Spinal cord (tissue), 10 donors: ENCODE data around the gene AFF3. TPM values are rescaled to one million over a fixed set of nuclear protein-coding genes. Genes with fewer than 3 reads are reported as not detected.

Experiments
- DNase-seq, 6 donors: peaks; one replicate each; pipeline versions ENCODE4 v3.0.0 to v3.0.0-alpha.2; 2013 to 2015; ENCODE audit warnings: low spot score in 6 of 6, low read depth in 4 of 6
- H3K27ac ChIP-seq: one replicate; pipeline ENCODE4 v1.5.1; 2013; ENCODE audit warnings: low read depth, low read length, control low read depth
- H3K27me3 ChIP-seq: one replicate; pipeline ENCODE4 v1.6.1; 2013; ENCODE audit warnings: low read length; ENCODE audit not compliant: control insufficient read depth, insufficient read depth
- H3K36me3 ChIP-seq: one replicate; pipeline ENCODE4 v1.6.1; 2013; ENCODE audit warnings: low read length; ENCODE audit not compliant: control insufficient read depth, insufficient read depth
- H3K4me1 ChIP-seq: one replicate; pipeline ENCODE4 v1.6.1; 2013; ENCODE audit warnings: low read length; ENCODE audit not compliant: control insufficient read depth, insufficient read depth
- H3K4me3 ChIP-seq: one replicate; pipeline ENCODE4 v1.5.1; 2013; ENCODE audit warnings: low read depth, low read length, control low read depth
- H3K9me3 ChIP-seq: one replicate; pipeline ENCODE4 v1.6.1; 2013; ENCODE audit warnings: low read length; ENCODE audit not compliant: control insufficient read depth, insufficient read depth
- WGBS: methylation state at CpG from one replicate; pipeline ENCODE4 v1.1.5; 2013; ENCODE audit warnings: missing lambda C conversion rate; ENCODE audit not compliant: insufficient coverage; 5-methylcytosine and 5-hydroxymethylcytosine counted together
- polyA plus RNA-seq, 2 donors: library from polyadenylated mRNA; unstranded; fragments of 120-200 nt; gene quantifications; one replicate each; pipeline ENCODE4 v1.2.1, GENCODE V29; 2013; ENCODE audit not compliant: insufficient read length in 2 of 2
- total RNA-seq, 2 donors: library from RNA; depleted of rRNA in 1 of 2; stranded (reverse); fragments of 120-200 nt in 1 of 2; fragments of >200 nt in 1 of 2; gene quantifications; one replicate each; pipeline versions ENCODE4 v1.2.3 to v1.2.4, GENCODE V29; 2013 to 2014
- donor health status: healthy.

Gene AFF3
- total and polyA plus RNA-seq, 4 donors = 31.5 to 44.6 (median 42.4) TPM

DNA sequence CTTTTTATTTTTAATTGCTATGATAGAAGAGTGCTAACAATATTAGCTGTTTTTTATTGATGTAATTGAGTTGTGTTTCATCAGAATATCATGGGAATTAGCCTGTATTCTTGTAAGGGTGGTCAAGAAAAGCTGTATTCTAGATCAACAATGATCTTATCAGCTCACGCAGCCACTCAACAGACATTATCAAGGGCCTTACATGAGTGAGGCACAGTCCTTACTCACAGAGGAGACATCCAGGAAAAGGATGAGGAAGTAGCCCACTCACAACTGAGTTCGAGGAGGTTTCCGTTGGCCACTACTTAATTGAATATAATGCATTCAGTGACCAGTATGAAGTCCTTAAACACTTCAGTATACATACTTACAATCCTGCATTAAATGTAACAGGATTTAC lies 152.5 kb downstream of the AFF3 start:
- Histone ChIP-seq H3K36me3 (no peaks in the 10 kb centered on the region), H3K4me1 (no peaks in the 10 kb centered on the region), H3K27me3 (no peaks in the 10 kb centered on the region), H3K4me3 (no peak overlapping the region), H3K27ac (no peak overlapping the region), H3K9me3 (no peaks in the 10 kb centered on the region)
- no CpG with 5 or more reads among the region's 3 CpGs for WGBS
- no peak for DNase-seq

DNA sequence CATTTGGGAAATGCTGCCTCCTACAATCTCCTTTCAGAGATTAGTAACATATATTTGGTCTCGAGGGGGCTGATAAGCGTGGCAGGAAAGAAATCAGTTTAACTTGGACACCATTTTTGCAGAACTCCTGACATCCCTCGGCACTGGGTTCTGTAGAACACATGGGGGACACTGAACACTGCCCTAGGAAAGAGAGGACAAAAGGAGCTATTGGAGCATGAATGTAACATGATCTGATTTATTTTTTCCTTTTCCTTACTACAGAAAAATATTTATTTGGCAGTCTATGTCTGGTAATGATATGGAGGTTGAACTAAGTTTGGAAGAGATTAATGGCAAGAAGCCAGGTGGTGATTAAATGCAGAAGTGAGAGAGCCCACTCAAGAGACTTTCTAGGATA lies 153.8 kb downstream of the AFF3 start:
- WGBS = 69% methylated on average over 2 of the region's 3 CpGs
- no peak for DNase-seq
- no peaks in the 10 kb centered on the region for H3K36me3 ChIP-seq
- no peak overlapping the region for H3K4me3 ChIP-seq
- no peaks in the 10 kb centered on the region for H3K27me3 ChIP-seq
- no peak overlapping the region for H3K27ac ChIP-seq
- no peaks in the 10 kb centered on the region for H3K9me3 ChIP-seq
- no peaks in the 10 kb centered on the region for H3K4me1 ChIP-seq

DNA sequence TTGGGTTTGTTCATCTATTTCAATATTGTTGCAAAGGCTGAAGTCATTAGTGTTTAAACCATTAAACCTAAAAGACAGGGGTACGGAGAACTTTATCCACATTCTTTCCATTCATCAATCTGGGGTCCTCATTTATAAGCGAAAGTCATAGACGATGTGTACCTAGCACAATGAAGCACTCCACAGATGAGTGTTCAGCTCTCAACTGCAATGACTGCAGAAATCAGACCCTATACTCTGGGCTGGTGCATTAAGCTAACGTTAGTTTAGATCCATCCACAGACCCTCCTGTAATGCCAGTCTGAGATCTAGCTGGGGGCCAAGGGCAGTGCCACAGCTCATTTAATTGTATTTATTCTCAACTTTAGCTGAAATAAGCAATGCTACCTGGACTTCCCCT lies 155.2 kb downstream of the AFF3 start:
- 56% methylated on average over 4 of the region's 4 CpGs for WGBS

DNA sequence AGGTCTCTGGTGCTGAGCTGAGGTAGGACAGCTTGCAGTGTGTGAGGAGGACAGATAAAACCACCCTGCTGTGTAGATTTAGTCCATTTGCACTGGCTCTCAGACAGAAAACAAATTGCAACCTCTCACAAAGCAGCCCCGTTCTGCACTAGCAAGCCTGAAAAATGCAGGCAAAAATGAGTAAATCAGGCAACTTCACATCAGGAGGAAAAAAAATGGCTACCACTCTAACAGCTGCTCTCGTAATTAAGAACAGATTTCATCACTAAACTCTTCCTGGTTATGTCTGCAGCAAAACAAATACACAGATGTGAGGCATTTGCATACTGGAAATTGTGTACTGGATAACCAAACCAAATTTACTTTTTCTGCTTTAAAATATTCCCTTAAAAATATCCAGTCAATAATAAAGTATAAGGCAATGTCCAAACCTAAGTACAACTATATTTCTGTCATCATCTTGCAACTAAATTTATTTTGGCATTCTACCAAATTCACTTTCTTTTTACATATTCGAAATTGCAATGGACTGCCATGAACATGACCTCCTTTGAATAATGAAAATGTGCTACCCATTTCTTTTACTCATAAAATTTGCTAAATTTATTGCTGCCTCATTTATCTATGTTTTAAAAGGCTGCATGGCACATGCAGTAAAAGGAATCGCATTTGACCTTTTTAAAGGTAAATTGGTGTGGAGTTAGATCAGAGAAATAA lies 157.4 kb downstream of the AFF3 start:
- Histone ChIP-seq H3K4me3 (no peak overlapping the region), H3K27ac (no peak overlapping the region), H3K9me3 (no peaks in the 10 kb centered on the region), H3K36me3 (no peaks in the 10 kb centered on the region), H3K4me1 (no peaks in the 10 kb centered on the region), H3K27me3 (no peaks in the 10 kb centered on the region)
- DNase-seq = peak in 5 of 6 donors; percentile 26 to 95 (median 39)
- 30% methylated on average over 2 of the region's 4 CpGs for WGBS

More for the DNA sequence above, 155.2 kb downstream of the AFF3 start:
- H3K4me1 ChIP-seq = no peaks in the 10 kb centered on the region
- H3K9me3 ChIP-seq = no peaks in the 10 kb centered on the region
- no peak overlapping the region for H3K4me3 ChIP-seq
- DNase-seq = no peak
- H3K27me3 ChIP-seq = no peaks in the 10 kb centered on the region
- no peaks in the 10 kb centered on the region for H3K36me3 ChIP-seq
- H3K27ac ChIP-seq = no peak overlapping the region

DNA sequence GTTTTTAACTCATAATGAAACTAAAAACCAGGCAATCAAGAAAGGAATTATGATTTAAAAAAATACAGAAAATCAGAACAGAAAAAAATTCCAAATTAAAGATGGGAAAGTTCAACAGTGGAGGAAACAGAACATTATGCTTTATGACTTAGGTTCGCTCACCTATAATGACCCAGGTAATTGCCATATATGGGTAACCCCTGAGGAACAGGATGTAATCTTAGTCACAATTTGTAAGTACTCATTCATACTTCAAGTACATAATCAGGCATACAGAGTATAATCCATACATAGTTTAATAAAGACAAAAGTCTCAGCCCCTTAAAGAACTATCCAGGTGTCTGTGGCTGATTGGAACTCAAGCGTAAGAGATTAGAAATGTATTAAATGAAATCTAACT lies 159.6 kb downstream of the AFF3 start:
- no peak overlapping the region for H3K4me3 ChIP-seq
- WGBS = no CpG with 5 or more reads among the region's 2 CpGs
- H3K27me3 ChIP-seq = no peaks in the 10 kb centered on the region
- no peaks in the 10 kb centered on the region for H3K9me3 ChIP-seq
- H3K27ac ChIP-seq = no peak overlapping the region
- no peak for DNase-seq
- H3K4me1 ChIP-seq = no peaks in the 10 kb centered on the region
- no peaks in the 10 kb centered on the region for H3K36me3 ChIP-seq

DNA sequence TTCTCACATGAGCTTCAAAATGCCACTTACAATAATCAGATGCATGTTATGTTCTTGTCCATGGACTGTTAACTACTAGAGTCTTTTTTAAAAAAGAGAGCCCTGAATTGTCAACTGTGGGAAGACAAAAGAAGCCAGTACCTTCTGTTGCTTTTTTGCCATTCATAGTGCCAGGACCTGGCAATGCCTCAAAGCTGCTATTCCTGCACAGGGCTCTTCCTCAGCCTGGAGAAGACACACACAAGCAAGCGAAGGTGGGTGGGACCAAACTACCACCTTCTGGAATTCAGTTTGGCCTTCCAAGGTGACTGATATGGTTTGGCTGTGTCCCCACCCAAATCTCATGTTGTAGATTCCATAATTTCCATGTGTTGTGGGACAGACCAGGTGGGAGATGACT lies 160.6 kb downstream of the AFF3 start:
- Histone ChIP-seq H3K36me3 (no peaks in the 10 kb centered on the region), H3K4me3 (no peak overlapping the region), H3K9me3 (no peaks in the 10 kb centered on the region), H3K4me1 (no peaks in the 10 kb centered on the region), H3K27me3 (no peaks in the 10 kb centered on the region), H3K27ac (no peak overlapping the region)
- WGBS = no CpG with 5 or more reads among the region's 1 CpG
- DNase-seq = no peak

DNA sequence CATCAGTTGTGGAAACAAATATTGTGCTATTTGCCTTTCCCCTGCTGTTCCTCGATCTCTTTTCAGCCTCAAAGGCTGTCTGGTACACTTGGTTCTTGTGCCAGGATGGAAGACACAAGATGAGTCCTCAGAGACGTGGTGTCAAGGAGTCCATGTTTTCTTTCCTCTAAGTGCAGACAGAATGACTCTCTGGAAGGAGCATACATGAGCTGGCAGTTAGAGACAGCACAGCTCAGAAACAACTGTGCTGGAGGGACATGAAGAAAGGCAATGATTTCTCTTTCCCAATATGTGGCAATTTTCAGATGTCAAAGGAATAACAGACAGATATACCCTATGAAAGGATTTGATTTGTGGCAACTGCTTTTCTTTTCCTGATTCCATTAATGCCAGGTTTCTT lies 162.2 kb downstream of the AFF3 start:
- DNase-seq = peak in 2 of 6 donors; percentile 59 to 64
- no peak overlapping the region for H3K27ac ChIP-seq
- H3K36me3 ChIP-seq = no peaks in the 10 kb centered on the region
- H3K4me1 ChIP-seq = no peaks in the 10 kb centered on the region
- no peaks in the 10 kb centered on the region for H3K27me3 ChIP-seq
- WGBS = 62% methylated on average over 2 of the region's 2 CpGs
- H3K4me3 ChIP-seq = no peak overlapping the region
- H3K9me3 ChIP-seq = no peaks in the 10 kb centered on the region

DNA sequence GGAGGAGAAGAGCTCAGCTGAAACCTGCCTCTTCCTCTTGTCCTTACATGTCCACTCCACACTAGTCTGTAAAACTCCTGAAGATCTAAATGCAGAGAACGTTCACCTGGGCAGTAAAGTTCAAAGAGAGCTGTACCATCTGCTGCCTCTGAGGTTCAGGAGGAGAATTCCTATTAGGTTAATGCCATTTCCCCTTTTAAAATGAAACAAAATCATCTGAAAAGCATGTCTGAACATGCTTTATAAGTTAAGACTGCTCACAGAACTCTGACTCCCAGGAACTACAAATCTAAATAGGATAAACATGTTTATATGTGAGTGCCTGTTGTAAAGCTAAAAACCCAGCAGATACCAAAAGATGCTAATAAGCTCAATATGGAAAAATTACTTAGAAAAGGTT lies 164.4 kb downstream of the AFF3 start:
- Histone ChIP-seq H3K4me3 (no peak overlapping the region), H3K4me1 (no peaks in the 10 kb centered on the region), H3K27ac (no peak overlapping the region), H3K9me3 (no peaks in the 10 kb centered on the region), H3K36me3 (no peaks in the 10 kb centered on the region), H3K27me3 (no peaks in the 10 kb centered on the region)
- WGBS = no CpG with 5 or more reads among the region's 1 CpG
- DNase-seq = no peak

DNA sequence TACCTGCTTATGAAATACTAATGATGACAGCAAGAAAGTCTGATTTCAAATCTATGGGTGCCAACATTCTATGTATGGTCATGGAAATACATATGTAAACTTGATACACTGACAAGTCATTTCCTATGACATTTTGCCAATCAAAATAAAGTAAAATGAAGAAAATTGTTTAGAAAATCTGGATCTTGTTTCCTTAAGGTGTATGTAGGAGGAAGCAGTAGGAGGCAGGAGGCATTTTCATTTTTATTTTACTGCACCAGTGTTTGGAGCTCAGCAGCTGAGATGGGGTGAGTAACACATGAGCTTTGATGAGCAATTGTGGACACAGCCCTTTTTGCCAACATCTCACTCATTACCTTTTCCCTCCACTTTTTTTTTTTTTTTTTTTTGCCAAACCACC lies 167.0 kb downstream of the AFF3 start:
- DNase-seq = no peak
- Histone ChIP-seq H3K4me3 (no peak overlapping the region), H3K9me3 (no peaks in the 10 kb centered on the region), H3K4me1 (no peaks in the 10 kb centered on the region), H3K36me3 (no peaks in the 10 kb centered on the region), H3K27me3 (no peaks in the 10 kb centered on the region), H3K27ac (no peak overlapping the region)

DNA sequence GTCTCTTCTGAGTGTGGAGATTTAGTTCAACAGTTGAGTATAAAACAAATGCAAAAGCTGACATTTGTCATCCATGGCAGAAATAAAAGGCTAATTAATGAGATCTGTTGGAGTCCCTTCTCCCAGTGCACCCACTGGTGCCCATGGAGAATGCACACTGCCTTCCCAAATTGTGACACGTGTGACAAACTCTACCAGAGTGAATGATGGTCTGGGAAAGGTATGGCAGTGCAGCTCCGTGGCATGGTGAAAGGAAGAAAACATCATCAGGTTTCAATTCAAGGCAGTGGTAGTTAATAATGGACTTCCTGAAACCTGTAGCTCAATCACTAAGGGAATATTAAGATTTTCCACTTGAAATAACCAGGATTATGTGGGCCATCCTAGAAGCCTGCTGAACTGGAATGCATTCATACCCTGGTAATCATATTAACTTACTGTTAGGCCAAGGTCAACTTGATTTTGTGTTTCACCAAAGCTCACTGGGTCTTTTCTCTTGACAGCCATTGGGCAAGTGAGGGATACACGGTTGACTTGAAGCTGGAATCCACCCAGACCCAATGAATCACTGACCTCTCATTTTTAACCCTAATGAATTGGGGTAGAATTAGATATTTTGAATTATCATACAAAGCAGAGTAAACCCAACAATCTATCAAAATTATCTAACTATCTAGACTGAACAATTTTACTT lies 167.6 kb downstream of the AFF3 start:
- no peaks in the 10 kb centered on the region for H3K27me3 ChIP-seq
- no peaks in the 10 kb centered on the region for H3K36me3 ChIP-seq
- no peaks in the 10 kb centered on the region for H3K9me3 ChIP-seq
- WGBS = 33% methylated on average over 1 of the region's 3 CpGs
- H3K4me3 ChIP-seq = no peak overlapping the region
- H3K4me1 ChIP-seq = no peaks in the 10 kb centered on the region
- no peak overlapping the region for H3K27ac ChIP-seq
- no peak for DNase-seq
